ENCODE data around the gene RPLP1. TPM values are rescaled to one million over a fixed set of nuclear protein-coding genes. Genes with fewer than 3 reads are reported as not detected.

Gene RPLP1
- total and polyA plus RNA-seq, 9 of the 15 experiments (the other 6 are each of a cell fraction or from before 2014, with no cell fraction given): 76.3 to 3,053 (median 847) TPM

GRCh38 chr15:69413822-69414700 lies 38.6 kb upstream of the RPLP1 start, which contains the start of gene KIF23 (continued):
- no peak for TF ChIP-seq HBP1 (CRISPR knock-in tag; IDR thresholded peaks at IDR 0.05)
- peak; percentile 91 for TF ChIP-seq GABPB1 (CRISPR knock-in tag; IDR thresholded peaks at IDR 0.05)
- 0 out of 2 replicates have a peak, but pooled peaks have one; percentile 42 for TF ChIP-seq SPI1 (IDR thresholded peaks at IDR 0.05; ENCODE audit: borderline replicate concordance, low read depth, low read length)
- TF ChIP-seq PHF8 (IDR thresholded peaks at IDR 0.05; ENCODE audit: borderline replicate concordance, low read length): peak; percentile 84; the same call in 1 of the 2 replicates
- peak; percentile 83 for TF ChIP-seq ZFX (CRISPR knock-in tag; IDR thresholded peaks at IDR 0.05)
- TF ChIP-seq NKRF (IDR thresholded peaks at IDR 0.05; ENCODE audit: borderline replicate concordance): peak; percentile 99
- TF ChIP-seq RB1 (IDR thresholded peaks at IDR 0.05; ENCODE audit: low read depth): peak; percentile 46; the same call in 1 of the 2 replicates
- 0 out of 2 replicates have a peak, but pooled peaks have one; percentile 32 for TF ChIP-seq ZNF407 (IDR thresholded peaks at IDR 0.05; ENCODE audit: low read depth)
- 0 out of 2 replicates have a peak, but pooled peaks have one; percentile 29 for TF ChIP-seq TARDBP (IDR thresholded peaks at IDR 0.05)
- TF ChIP-seq ZNF134 (CRISPR knock-in tag; conservative IDR thresholded peaks at IDR 0.05): no peak
- peak; percentile 85 for TF ChIP-seq TBP (optimal IDR thresholded peaks at IDR 0.05; ENCODE audit: low read depth, low read length)
- TF ChIP-seq TAF1 (IDR thresholded peaks at IDR 0.05; ENCODE audit: control insufficient read depth, extremely low read depth, insufficient read depth, low read length, severe bottlenecking): peak; percentile 72
- TF ChIP-seq BRF1 (IDR thresholded peaks at IDR 0.05; ENCODE audit: borderline replicate concordance, extremely low read depth, insufficient read length): no peak
- no peak for TF ChIP-seq ZNF324 (CRISPR knock-in tag; IDR thresholded peaks at IDR 0.05)

Measured in K562 (cell line).